OCI-LY3 (cell line): ENCODE results near the gene TXNDC5.

Experiments
- H2AFZ ChIP-seq: fragments of 200-600, 300-600 bp; shearing (Covaris generic); 2 replicates; pipeline ENCODE4 v1.6.0; 2014; ENCODE audit warnings: antibody characterized with exemption, low read depth, low read length
- H3K27ac ChIP-seq: fragments of 200-600, 300-600 bp; sonication (generic); 2 replicates; pipeline ENCODE4 v1.5.1; 2014; ENCODE audit warnings: mild to moderate bottlenecking, low read length, moderate library complexity, mixed read lengths
- H3K27me3 ChIP-seq: fragments of 200-600, 300-600 bp; sonication (generic); 2 replicates; pipeline ENCODE4 v1.6.1; 2014; ENCODE audit warnings: low read depth, low read length, mixed read lengths
- H3K36me3 ChIP-seq: fragments of 200-600, 300-600 bp; sonication (generic); replicated peaks from 2 replicates; pipeline ENCODE3; 2014; ENCODE audit warnings: low read depth, low read length, mixed read lengths
- H3K4me1 ChIP-seq: fragments of 300-600, 200-600 bp; sonication (generic); 2 replicates; pipeline ENCODE4 v1.6.1; 2014; ENCODE audit warnings: low read length, mixed read lengths
- H3K4me2 ChIP-seq: fragments of 200-600, 300-600 bp; sonication (generic); 2 replicates; pipeline ENCODE4 v1.6.1; 2014; ENCODE audit warnings: low read length, mixed read lengths
- H3K4me3 ChIP-seq: fragments of 300-600, 200-600 bp; sonication (generic); 2 replicates; pipeline ENCODE4 v1.5.1; 2014; ENCODE audit warnings: antibody characterized with exemption, mild to moderate bottlenecking, low read length, moderate library complexity
- H3K79me2 ChIP-seq: fragments of 300-600, 200-600 bp; shearing (Covaris generic); 2 replicates; pipeline ENCODE4 v1.6.1; 2014; ENCODE audit warnings: mild to moderate bottlenecking, low read length, mixed read lengths
- H3K9ac ChIP-seq: fragments of 300-600, 200-600 bp; shearing (Covaris generic); 2 replicates; pipeline ENCODE4 v1.6.0; 2014; ENCODE audit warnings: mild to moderate bottlenecking, low read length, moderate library complexity
- H3K9me3 ChIP-seq: fragments of 200-600, 300-600 bp; shearing (Covaris generic); 2 replicates; pipeline ENCODE4 v1.6.1; 2014; ENCODE audit warnings: low read length, mixed read lengths; ENCODE audit not compliant: insufficient read depth
- H4K20me1 ChIP-seq: fragments of 200-600, 300-600 bp; sonication (generic); 2 replicates; pipeline ENCODE4 v1.6.1; 2016; ENCODE audit warnings: low read length, mixed read lengths; ENCODE audit not compliant: insufficient read depth
- EZH2phosphoT487 ChIP-seq: fragments of 200-600 bp; shearing (Covaris generic); IDR thresholded peaks from 2 replicates; pipeline ENCODE4 v1.6.1; 2018; ENCODE audit warnings: antibody characterized with exemption, mixed run types, low read depth
- TF ChIP-seq, protein P1 (sequence below): fragments of 200-600, 300-600 bp; sonication (generic); IDR thresholded peaks from 2 replicates; pipeline ENCODE4 v1.5.1; 2014; ENCODE audit warnings: antibody characterized with exemption, low read length, low read depth

TXNDC5 gene

GRCh38 chr6:7887278-7887991 lies 23.2 kb downstream of the TXNDC5 start:
- TF ChIP-seq, protein P1, sequence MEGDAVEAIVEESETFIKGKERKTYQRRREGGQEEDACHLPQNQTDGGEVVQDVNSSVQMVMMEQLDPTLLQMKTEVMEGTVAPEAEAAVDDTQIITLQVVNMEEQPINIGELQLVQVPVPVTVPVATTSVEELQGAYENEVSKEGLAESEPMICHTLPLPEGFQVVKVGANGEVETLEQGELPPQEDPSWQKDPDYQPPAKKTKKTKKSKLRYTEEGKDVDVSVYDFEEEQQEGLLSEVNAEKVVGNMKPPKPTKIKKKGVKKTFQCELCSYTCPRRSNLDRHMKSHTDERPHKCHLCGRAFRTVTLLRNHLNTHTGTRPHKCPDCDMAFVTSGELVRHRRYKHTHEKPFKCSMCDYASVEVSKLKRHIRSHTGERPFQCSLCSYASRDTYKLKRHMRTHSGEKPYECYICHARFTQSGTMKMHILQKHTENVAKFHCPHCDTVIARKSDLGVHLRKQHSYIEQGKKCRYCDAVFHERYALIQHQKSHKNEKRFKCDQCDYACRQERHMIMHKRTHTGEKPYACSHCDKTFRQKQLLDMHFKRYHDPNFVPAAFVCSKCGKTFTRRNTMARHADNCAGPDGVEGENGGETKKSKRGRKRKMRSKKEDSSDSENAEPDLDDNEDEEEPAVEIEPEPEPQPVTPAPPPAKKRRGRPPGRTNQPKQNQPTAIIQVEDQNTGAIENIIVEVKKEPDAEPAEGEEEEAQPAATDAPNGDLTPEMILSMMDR, result no peak
- TF ChIP-seq EZH2phosphoT487, result no peak
- H3K4me2 ChIP-seq, result no peak overlapping the region
- no peaks in the 10 kb centered on the region for H3K27me3 ChIP-seq
- peaks cover 73% of the 10 kb centered on the region for H3K36me3 ChIP-seq
- H3K27ac ChIP-seq, result no peak overlapping the region
- no peaks in the 10 kb centered on the region for H3K79me2 ChIP-seq
- no peaks in the 10 kb centered on the region for H3K9me3 ChIP-seq
- no peaks in the 10 kb centered on the region for H3K4me1 ChIP-seq
- H3K4me3 ChIP-seq, result no peak overlapping the region
- no peak overlapping the region for H3K9ac ChIP-seq
- H4K20me1 ChIP-seq, result no peaks in the 10 kb centered on the region
- no peak overlapping the region for H2AFZ ChIP-seq

GRCh38 chr6:7886132-7886531 lies 24.5 kb downstream of the TXNDC5 start:
- H3K4me3 ChIP-seq, result no peak overlapping the region
- H3K36me3 ChIP-seq, result peaks cover 72% of the 10 kb centered on the region
- H2AFZ ChIP-seq, result no peak overlapping the region
- H3K4me1 ChIP-seq, result no peaks in the 10 kb centered on the region
- no peaks in the 10 kb centered on the region for H3K79me2 ChIP-seq
- H3K27ac ChIP-seq, result no peak overlapping the region
- no peaks in the 10 kb centered on the region for H4K20me1 ChIP-seq
- no peaks in the 10 kb centered on the region for H3K27me3 ChIP-seq
- no peak overlapping the region for H3K4me2 ChIP-seq
- TF ChIP-seq EZH2phosphoT487, result no peak
- TF ChIP-seq, protein P1, result no peak
- no peaks in the 10 kb centered on the region for H3K9me3 ChIP-seq
- H3K9ac ChIP-seq, result no peak overlapping the region

- H3K4me2 ChIP-seq, result no peak overlapping the region
- no peaks in the 10 kb centered on the region for H4K20me1 ChIP-seq
- H3K9me3 ChIP-seq, result no peaks in the 10 kb centered on the region
- no peak overlapping the region for H3K27ac ChIP-seq
- TF ChIP-seq EZH2phosphoT487, result no peak
- TF ChIP-seq, protein P1, result no peak
- H3K79me2 ChIP-seq, result no peaks in the 10 kb centered on the region
- H3K9ac ChIP-seq, result no peak overlapping the region
- H3K27me3 ChIP-seq, result no peaks in the 10 kb centered on the region
- no peak overlapping the region for H2AFZ ChIP-seq
- no peak overlapping the region for H3K4me3 ChIP-seq
- no peaks in the 10 kb centered on the region for H3K4me1 ChIP-seq
- peaks cover 67% of the 10 kb centered on the region for H3K36me3 ChIP-seq
These were observed 27.2 kb downstream of the TXNDC5 start for GRCh38 chr6:7883381-7883780.

- H2AFZ ChIP-seq, result no peak overlapping the region
- H3K79me2 ChIP-seq, result no peaks in the 10 kb centered on the region
- H3K27me3 ChIP-seq, result no peaks in the 10 kb centered on the region
- H3K27ac ChIP-seq, result no peak overlapping the region
- TF ChIP-seq, protein P1, result no peak
- no peak for TF ChIP-seq EZH2phosphoT487
- no peak overlapping the region for H3K4me2 ChIP-seq
- H3K9me3 ChIP-seq, result no peaks in the 10 kb centered on the region
- no peak overlapping the region for H3K9ac ChIP-seq
- peaks cover 62% of the 10 kb centered on the region for H3K36me3 ChIP-seq
- no peak overlapping the region for H3K4me3 ChIP-seq
- no peaks in the 10 kb centered on the region for H3K4me1 ChIP-seq
- no peaks in the 10 kb centered on the region for H4K20me1 ChIP-seq
These were observed 27.9 kb downstream of the TXNDC5 start for GRCh38 chr6:7882505-7883257.
